Activated CD4-positive, alpha-beta T cell treated with anti-CD3 and anti-CD28 coated beads, Interleukin-2, amount 50 U/mL, for 16 hours (primary cell): ENCODE data around the gene SULF2.

Experiments used
- DNase-seq: peaks from one replicate; pipeline ENCODE4 v3.0.0-alpha.2; 2020

Gene SULF2

DNA sequence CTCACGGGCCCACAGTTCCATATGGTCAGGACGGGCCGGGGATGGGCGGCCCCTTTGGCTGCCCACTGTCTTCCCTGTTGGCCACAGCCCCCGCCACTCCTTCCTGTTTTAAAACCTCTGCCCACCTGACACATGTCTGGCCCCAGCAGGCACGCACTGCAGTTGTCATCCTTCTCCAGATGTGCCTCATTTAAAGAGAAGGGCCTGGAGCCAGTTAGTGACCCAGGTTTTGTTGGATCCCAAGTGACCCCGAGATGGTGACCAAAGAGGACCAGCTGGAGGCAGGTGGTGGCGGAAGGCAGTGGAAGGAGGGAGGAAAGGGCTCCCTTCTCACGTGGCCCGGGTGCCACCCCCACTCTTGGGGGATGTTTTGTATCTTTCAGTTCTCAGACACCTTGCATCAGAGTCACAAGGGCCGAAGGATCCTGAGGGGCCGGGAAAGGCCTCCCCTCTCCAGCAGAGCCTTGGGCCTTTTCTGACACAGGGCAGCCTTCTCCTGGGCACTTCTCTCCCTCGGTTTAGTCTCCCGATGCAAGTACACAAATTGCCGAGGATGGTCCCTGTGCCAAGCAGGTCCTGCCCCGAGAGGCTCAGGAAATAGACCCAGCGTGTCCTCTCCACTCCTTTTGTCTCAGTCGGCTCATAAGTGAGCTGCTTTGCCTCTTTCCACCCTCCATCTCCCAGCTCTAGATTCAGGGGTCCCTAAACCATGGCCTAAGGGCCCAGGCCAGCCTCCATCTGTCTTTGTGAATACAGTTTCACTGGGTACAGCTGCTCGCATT, 117.6 kb downstream of the SULF2 start:
- DNase-seq: no peak

DNA sequence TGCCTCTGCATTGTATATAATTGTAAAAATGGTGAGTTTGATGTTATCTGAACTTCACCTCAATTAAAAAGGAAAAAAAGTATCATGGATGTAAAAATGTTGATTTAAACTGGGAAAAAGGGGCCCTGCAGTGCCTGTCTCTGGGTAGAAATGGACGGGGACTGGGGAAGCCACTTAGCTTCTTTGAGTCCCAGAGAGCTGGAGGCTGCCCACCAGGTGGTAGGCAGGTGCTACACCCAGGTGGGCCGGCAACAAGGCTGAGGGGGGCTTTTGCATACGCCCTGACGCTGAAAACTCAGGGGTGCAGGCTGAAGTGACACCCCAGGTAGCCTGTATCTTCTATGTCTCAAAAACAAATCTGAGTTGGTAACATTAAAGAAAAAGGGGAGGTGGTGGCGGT, 118.2 kb downstream of the SULF2 start:
- DNase-seq: no peak

DNA sequence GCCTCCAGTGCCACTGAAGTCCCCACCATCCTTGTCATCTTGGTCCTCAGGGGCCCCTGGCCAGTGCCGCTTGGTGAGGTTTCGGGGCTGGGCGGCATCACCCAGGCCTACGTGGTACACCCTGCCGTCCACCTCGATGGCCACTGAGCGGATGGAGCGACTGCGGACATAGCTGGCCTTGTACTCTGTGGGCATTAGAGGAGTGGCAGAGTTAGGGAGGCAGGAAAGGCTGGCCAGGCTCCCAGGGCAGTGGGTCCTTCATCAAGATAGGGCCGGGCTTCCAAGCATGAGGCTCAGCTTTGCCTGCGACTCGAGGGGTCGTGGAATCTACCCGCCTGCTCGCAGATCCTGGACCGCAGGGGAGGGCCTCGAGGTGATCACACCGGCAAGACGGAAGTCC, 119.0 kb downstream of the SULF2 start:
- DNase-seq: no peak

GRCh38 chr20:47665221-47665991, 119.9 kb downstream of the SULF2 start:
- DNase-seq: no peak

DNA sequence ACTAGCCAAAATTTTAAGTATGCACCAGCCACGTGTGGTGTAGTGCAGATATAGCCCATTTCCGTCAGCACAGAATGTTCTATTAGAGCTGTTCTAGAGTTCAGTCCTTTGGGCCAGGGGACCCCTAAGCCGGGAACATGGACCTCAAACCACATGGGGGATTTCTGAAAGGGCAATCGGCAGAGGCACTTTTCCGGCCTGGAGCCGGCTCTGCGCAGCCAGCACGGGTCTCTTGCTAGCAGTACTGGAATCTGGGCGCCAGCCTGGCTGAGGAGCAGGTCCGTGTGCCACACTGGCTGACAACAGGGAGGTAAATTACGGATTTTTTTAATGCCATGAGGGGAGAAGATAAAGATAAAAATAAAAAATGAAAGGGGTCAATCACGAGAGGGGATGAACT, 120.5 kb downstream of the SULF2 start:
- no peak for DNase-seq

DNA sequence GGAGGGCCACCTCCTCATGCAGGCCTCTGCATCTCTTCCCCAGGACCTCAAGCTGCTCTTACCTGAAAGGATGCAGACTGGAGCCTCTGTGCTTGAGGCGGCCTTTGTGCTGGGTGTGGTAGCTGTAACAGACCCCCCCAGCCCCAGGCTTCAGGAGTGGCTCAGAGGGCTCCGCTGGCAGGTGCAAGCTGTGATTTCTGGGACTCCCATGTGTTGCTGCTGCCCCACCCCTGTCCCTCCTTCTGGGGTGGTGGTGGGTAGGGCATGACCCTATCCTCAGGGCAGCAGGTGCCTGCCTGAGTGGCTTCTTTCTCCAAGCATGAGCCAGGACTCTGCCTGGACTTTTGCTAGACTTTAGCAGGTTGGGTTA, 121.2 kb downstream of the SULF2 start:
- DNase-seq: no peak

DNA sequence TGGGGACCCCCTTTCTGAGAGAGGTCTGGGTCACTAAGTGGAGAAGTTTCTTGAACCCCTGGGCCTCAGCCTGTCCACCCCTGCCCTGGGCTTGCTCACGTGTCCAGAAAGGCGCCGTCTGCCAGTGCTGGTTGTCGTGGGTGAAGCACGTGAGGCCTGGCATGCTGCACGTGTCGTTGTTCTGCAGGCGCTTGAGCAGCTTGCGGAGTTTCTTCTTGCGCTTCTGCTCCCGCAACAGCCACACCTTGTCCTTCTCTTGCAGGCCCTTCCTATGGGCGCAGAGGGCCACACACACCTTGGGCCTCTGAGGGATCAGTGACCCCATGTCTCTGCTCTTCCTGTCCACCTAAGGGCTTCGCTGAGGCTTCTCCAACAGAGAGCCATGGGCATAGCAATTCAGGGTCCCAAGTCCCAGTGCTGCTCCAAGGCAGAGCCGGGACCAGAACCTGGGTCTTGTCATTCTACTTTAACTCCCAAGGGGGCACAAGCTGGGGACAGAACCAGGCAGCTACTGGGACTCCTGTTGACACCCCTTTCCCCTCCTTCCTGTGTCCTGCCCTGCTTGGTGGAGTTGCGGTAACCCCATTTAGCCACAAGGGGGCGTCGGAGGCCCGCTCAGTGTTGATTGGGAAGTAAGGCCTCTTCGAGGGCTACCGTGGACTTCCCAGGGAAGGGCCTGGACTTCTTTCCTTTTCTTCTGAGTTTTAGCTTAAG, 121.8 kb downstream of the SULF2 start:
- DNase-seq: peak; percentile 80

GRCh38 chr20:47662483-47663353, 122.6 kb downstream of the SULF2 start:
- no peak for DNase-seq

GRCh38 chr20:47661714-47662113, 123.6 kb downstream of the SULF2 start:
- no peak for DNase-seq

DNA sequence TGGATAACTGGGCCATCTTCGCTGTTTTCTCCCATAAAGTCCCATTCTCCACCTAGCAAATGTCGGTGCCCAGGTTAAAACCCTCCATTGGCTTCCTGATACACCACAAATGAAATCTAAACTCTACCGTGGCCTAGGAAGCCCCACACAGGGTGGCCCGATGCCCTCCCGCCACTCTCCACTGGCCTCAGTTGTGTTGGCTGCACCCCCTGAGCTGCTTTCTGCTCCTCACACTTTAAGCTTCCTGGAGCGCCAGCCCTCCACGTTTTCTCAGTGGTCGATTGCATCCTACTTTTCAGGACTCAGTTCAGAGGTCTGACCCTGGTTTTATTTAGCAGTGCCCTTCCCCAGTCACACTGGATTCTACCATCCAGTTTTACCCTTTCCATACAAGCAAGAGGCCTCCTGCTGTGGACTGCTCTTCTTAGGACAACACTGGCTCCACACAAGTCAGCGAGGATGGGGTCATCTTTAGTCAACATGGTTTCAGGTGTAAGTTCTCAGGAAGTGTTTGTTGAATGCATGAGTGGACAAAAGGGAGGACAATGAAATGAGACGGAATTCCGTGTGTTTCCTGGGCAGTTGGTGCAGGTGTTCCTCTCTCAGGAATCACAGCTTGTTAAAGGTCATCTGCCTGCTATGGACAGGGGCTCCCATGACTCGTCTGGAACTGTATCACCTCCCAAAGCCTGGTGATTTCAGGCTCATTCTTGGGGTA, 124.1 kb downstream of the SULF2 start:
- no peak for DNase-seq

GRCh38 chr20:47660602-47660905, 124.7 kb downstream of the SULF2 start:
- DNase-seq: no peak

GRCh38 chr20:47659904-47660601, 125.2 kb downstream of the SULF2 start:
- DNase-seq: no peak

DNA sequence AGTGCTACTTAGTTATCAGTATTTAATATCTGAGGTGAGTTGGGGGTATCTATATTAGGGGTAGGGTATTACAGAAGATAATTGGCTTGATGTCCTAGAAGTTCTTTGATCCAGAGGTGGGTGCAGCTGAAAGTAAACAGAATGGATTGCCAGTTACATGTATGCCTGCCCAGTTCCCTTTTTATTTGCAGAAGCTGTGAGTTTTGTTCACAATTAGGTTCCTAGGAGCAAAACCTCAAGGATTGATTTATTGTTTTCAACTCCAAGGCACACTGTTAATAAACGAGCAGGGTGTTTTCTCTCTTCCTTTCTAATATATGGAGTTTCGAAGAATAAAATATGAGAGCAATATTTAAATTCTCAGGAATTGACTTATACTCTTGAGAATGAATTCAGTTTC, 129.0 kb downstream of the SULF2 start:
- no peak for DNase-seq

GRCh38 chr20:47655635-47656034, 129.6 kb downstream of the SULF2 start:
- no peak for DNase-seq

DNA sequence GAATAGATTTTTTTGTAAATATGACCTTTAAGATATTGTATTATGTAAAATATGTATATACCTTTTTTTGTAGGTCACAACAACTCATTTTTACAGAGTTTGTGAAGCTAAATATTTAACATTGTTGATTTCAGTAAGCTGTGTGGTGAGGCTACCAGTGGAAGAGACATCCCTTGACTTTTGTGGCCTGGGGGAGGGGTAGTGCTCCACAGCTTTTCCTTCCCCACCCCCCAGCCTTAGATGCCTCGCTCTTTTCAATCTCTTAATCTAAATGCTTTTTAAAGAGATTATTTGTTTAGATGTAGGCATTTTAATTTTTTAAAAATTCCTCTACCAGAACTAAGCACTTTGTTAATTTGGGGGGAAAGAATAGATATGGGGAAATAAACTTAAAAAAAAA, 130.9 kb downstream of the SULF2 start:
- no peak for DNase-seq

- DNase-seq: no peak
Observed at GRCh38 chr20:47653869-47654268, 131.4 kb downstream of the SULF2 start.

DNA sequence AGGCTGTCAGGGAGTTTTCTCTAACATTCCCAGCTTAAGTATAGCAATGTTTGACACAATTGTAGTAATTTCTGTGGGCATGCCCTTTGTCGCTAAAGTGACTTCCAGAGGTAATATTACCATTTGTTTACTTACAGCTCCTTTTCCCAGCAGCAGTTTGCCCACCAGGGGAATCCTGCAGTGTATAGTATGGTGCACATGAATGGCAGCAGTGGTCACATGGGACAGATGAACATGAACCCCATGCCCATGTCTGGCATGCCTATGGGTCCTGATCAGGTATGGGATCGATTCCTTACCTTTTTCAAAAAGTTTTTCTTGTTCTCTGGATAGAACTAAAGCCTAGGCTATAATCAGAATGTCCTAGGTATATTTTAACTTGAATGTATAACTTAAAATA, 132.5 kb downstream of the SULF2 start:
- DNase-seq: no peak

DNA sequence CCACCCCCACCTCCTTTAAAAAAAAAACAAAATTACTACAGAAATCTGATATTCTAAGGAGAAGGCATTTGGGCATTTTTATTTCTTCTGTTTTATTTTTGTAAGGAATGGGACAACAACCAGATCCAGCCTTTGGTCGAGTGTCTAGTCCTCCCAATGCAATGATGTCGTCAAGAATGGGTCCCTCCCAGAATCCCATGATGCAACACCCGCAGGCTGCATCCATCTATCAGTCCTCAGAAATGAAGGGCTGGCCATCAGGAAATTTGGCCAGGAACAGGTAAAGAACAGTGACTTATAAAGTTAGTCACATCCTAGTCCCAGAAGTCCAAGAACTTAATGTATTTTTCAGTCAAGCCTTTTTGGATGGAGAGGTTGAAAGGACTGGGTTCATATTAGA, 133.0 kb downstream of the SULF2 start:
- no peak for DNase-seq

GRCh38 chr20:47648943-47649342, 136.3 kb downstream of the SULF2 start:
- DNase-seq: no peak

DNA sequence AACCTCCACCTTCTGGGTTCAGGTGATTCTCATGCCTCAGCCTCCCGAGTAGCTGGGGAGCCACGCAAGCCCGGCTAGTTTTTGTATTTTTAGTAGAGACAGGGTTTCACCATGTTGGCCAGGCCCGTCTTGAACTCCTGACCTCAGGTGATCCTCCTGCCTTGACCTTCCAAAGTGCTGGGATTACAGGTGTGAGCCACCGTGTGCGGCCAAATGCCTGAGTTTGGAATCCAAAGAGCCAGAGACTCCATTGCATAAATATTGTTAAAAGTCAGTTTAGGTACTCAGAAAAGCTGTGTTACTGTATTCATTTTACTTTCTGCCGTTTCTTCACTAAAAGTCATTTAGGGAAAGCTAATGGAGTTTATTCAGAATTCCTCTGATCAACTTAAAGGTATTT, 137.3 kb downstream of the SULF2 start:
- DNase-seq: no peak

DNA sequence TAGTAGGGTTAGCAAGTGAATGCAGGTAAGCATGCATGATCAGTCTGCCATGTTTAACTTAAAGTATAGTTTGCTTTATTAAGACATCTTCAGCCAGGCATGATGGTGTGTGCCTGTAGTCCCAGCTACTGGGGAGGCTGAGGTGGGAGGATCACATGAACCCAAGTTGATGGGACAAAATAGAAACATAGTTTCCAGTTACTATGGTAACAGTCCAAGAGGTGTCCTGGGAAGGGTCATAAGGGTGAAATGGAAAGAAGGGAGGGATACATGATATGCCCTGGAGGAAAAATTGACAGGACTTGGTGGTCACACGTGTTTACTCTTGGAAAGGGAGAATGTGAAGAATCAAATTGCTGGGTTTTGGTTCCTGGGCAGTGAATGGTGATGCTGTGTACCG, 139.6 kb downstream of the SULF2 start:
- no peak for DNase-seq

- DNase-seq: no peak
Observed at GRCh38 chr20:47642624-47643023, 142.7 kb downstream of the SULF2 start.
